GM18867 (cell line): ENCODE data around the gene SEL1L3.

ENCODE experiments used
- ATAC-seq: cut with Tn5 transposase; IDR thresholded peaks from one replicate; pipeline ENCODE4 v1.9.1; 2021; ENCODE audit warnings: mild to moderate bottlenecking, moderate library complexity; ENCODE audit not compliant: unreplicated experiment

SEL1L3 gene

GRCh38 chr4:25857403-25857802 lies 5.4 kb downstream of the SEL1L3 start:
- ATAC-seq = no peak

- no peak for ATAC-seq
Observed at GRCh38 chr4:25856756-25857155, 6.0 kb downstream of the SEL1L3 start.

- ATAC-seq = no peak
Observed at GRCh38 chr4:25852103-25852502, 10.7 kb downstream of the SEL1L3 start.

GRCh38 chr4:25847329-25847728 lies 15.5 kb downstream of the SEL1L3 start:
- ATAC-seq = no peak

- no peak for ATAC-seq
Observed at GRCh38 chr4:25845841-25846653, 16.7 kb downstream of the SEL1L3 start.

GRCh38 chr4:25844961-25845712 lies 17.7 kb downstream of the SEL1L3 start:
- ATAC-seq = peak; percentile 38

GRCh38 chr4:25843340-25844097 lies 19.3 kb downstream of the SEL1L3 start:
- ATAC-seq = peak; percentile 62

- ATAC-seq = peak; percentile 48
Observed at GRCh38 chr4:25842229-25842845, 20.5 kb downstream of the SEL1L3 start.

GRCh38 chr4:25839687-25840086 lies 23.1 kb downstream of the SEL1L3 start:
- no peak for ATAC-seq

- no peak for ATAC-seq
Observed at GRCh38 chr4:25839233-25839632, 23.6 kb downstream of the SEL1L3 start.

- ATAC-seq = no peak
Observed at GRCh38 chr4:25838526-25838925, 24.3 kb downstream of the SEL1L3 start.

GRCh38 chr4:25837107-25837506 lies 25.7 kb downstream of the SEL1L3 start:
- no peak for ATAC-seq

GRCh38 chr4:25835384-25835783 lies 27.4 kb downstream of the SEL1L3 start:
- ATAC-seq = no peak

- no peak for ATAC-seq
Observed at GRCh38 chr4:25834411-25835107, 28.2 kb downstream of the SEL1L3 start.

GRCh38 chr4:25830548-25830947 lies 32.2 kb downstream of the SEL1L3 start:
- ATAC-seq = no peak

- ATAC-seq = no peak
Observed at GRCh38 chr4:25827897-25828296, 34.9 kb downstream of the SEL1L3 start.

GRCh38 chr4:25827373-25827772 lies 35.4 kb downstream of the SEL1L3 start:
- ATAC-seq = no peak

GRCh38 chr4:25826074-25826752 lies 36.6 kb downstream of the SEL1L3 start:
- no peak for ATAC-seq

- ATAC-seq = no peak
Observed at GRCh38 chr4:25823632-25824031, 39.2 kb downstream of the SEL1L3 start.

- no peak for ATAC-seq
Observed at GRCh38 chr4:25821899-25822298, 40.9 kb downstream of the SEL1L3 start.
